Activated naive CD8-positive, alpha-beta T cell treated with anti-CD3 and anti-CD28 coated beads, Interleukin-2, amount 50 U/mL, for 24 hours (primary cell): Measurements from ENCODE around the gene C6orf62.
"Not testable (repeated sequence)": the region's sequence is repeated elsewhere in the genome, so short reads cannot be mapped to it uniquely, and the experiment has no call there.

Source experiments
- ATAC-seq: fragments of 150-1000 bp; cut with Tn5 transposase; one replicate; pipeline ENCODE4 v1.10.0; 2021
- DNase-seq: peaks from one replicate; pipeline ENCODE4 v3.0.0; 2021
- H3K27ac Mint-ChIP-seq: one replicate; pipeline ENCODE4 v1.8.0; 2021; ENCODE audit warnings: mild to moderate bottlenecking, mixed read lengths
- H3K27me3 Mint-ChIP-seq: one replicate; pipeline ENCODE4 v1.8.0; 2021; ENCODE audit warnings: mixed read lengths
- H3K36me3 Mint-ChIP-seq: one replicate; pipeline ENCODE4 v1.8.0; 2021; ENCODE audit warnings: low read depth, mixed read lengths
- H3K4me1 Mint-ChIP-seq: one replicate; pipeline ENCODE4 v1.8.0; 2021; ENCODE audit warnings: mixed read lengths
- H3K4me3 Mint-ChIP-seq: one replicate; pipeline ENCODE4 v1.8.0; 2021; ENCODE audit warnings: mild to moderate bottlenecking, moderate library complexity, mixed read lengths
- H3K9me3 Mint-ChIP-seq: one replicate; pipeline ENCODE4 v1.8.0; 2021; ENCODE audit warnings: mixed read lengths

The C6orf62 gene

GRCh38 chr6:24672620-24673182, 46.3 kb downstream of the C6orf62 start:
- peaks cover 13% of the 10 kb centered on the region for H3K4me1 Mint-ChIP-seq
- no peak overlapping the region for H3K4me3 Mint-ChIP-seq
- H3K9me3 Mint-ChIP-seq: peaks cover 21% of the 10 kb centered on the region
- ATAC-seq: no peak
- H3K27ac Mint-ChIP-seq: no peak overlapping the region
- DNase-seq: no peak
- no peaks in the 10 kb centered on the region for H3K27me3 Mint-ChIP-seq
- peaks cover 37% of the 10 kb centered on the region for H3K36me3 Mint-ChIP-seq

- Mint-ChIP-seq H3K9me3 (peaks cover 21% of the 10 kb centered on the region), H3K36me3 (peaks cover 40% of the 10 kb centered on the region), H3K4me1 (peaks cover 29% of the 10 kb centered on the region)
- H3K27ac Mint-ChIP-seq, ATAC-seq, H3K4me3 Mint-ChIP-seq, DNase-seq, H3K27me3 Mint-ChIP-seq: not testable (repeated sequence)
These were observed 47.9 kb downstream of the C6orf62 start for GRCh38 chr6:24671077-24671476.

- ATAC-seq, DNase-seq, H3K4me3 Mint-ChIP-seq, H3K27me3 Mint-ChIP-seq, H3K27ac Mint-ChIP-seq: not testable (repeated sequence)
- Mint-ChIP-seq H3K4me1 (peaks cover 33% of the 10 kb centered on the region), H3K36me3 (peaks cover 40% of the 10 kb centered on the region), H3K9me3 (peaks cover 21% of the 10 kb centered on the region)
These were observed 48.5 kb downstream of the C6orf62 start for GRCh38 chr6:24670492-24670891.

- H3K27ac Mint-ChIP-seq: no peak overlapping the region
- peak overlapping the region; percentile 21 for H3K4me3 Mint-ChIP-seq
- peaks cover 21% of the 10 kb centered on the region for H3K9me3 Mint-ChIP-seq
- peaks cover 47% of the 10 kb centered on the region for H3K4me1 Mint-ChIP-seq
- H3K36me3 Mint-ChIP-seq: peaks cover 44% of the 10 kb centered on the region
- ATAC-seq (no peak), DNase-seq (no peak)
- H3K27me3 Mint-ChIP-seq: no peaks in the 10 kb centered on the region
These were observed 50.0 kb downstream of the C6orf62 start for GRCh38 chr6:24668997-24669361.

GRCh38 chr6:24668066-24668996, 50.6 kb downstream of the C6orf62 start:
- peaks cover 49% of the 10 kb centered on the region for H3K36me3 Mint-ChIP-seq
- H3K4me3 Mint-ChIP-seq: peak overlapping the region; percentile 99

GRCh38 chr6:24667378-24667803, 51.6 kb downstream of the C6orf62 start:
- ATAC-seq: no peak
- H3K27ac Mint-ChIP-seq: peak overlapping the region; percentile 97
- peaks cover 50% of the 10 kb centered on the region for H3K36me3 Mint-ChIP-seq
- DNase-seq: no peak
- H3K27me3 Mint-ChIP-seq: no peaks in the 10 kb centered on the region
- peak overlapping the region; percentile 99 for H3K4me3 Mint-ChIP-seq
- H3K4me1 Mint-ChIP-seq: peaks cover 52% of the 10 kb centered on the region
- peaks cover 15% of the 10 kb centered on the region for H3K9me3 Mint-ChIP-seq

More at GRCh38 chr6:24668066-24668996, 50.6 kb downstream of the C6orf62 start:
- not testable (repeated sequence) for DNase-seq, ATAC-seq, H3K27me3 Mint-ChIP-seq
- Mint-ChIP-seq H3K4me1 (peaks cover 52% of the 10 kb centered on the region), H3K9me3 (peaks cover 21% of the 10 kb centered on the region), H3K27ac (peak overlapping the region; percentile 97)

- Mint-ChIP-seq H3K27me3 (no peaks in the 10 kb centered on the region), H3K9me3 (peaks cover 15% of the 10 kb centered on the region), H3K36me3 (peaks cover 52% of the 10 kb centered on the region), H3K4me3 (peak within 1 kb of the TSS; percentile 99), H3K27ac (peak within 1 kb of the TSS; percentile 97), H3K4me1 (peaks cover 52% of the 10 kb centered on the region)
- DNase-seq (peak; percentile 95), ATAC-seq (peak; percentile 96)
These were observed 52.1 kb downstream of the C6orf62 start, which contains the start of the genes ACOT13 and TDP2 for GRCh38 chr6:24666641-24667377. TSS of gene ACOT13 (plus strand) at chr6:24667077. CDS start at chr6:24667264, 187 bp downstream. TSS of gene TDP2 (minus strand) at chr6:24666899. CDS start at chr6:24666862, 37 bp downstream.

- DNase-seq (peak; percentile 38), ATAC-seq (peak; percentile 44)
- Mint-ChIP-seq H3K27me3 (no peaks in the 10 kb centered on the region), H3K36me3 (peaks cover 56% of the 10 kb centered on the region), H3K4me3 (peak overlapping the region; percentile 99), H3K4me1 (peaks cover 52% of the 10 kb centered on the region), H3K9me3 (peaks cover 15% of the 10 kb centered on the region), H3K27ac (peak overlapping the region; percentile 97)
These were observed 52.8 kb downstream of the C6orf62 start for GRCh38 chr6:24666097-24666640.

GRCh38 chr6:24664046-24664987, 54.6 kb downstream of the C6orf62 start:
- H3K36me3 Mint-ChIP-seq: peaks cover 49% of the 10 kb centered on the region
- H3K4me3 Mint-ChIP-seq: peak overlapping the region; percentile 99
- H3K9me3 Mint-ChIP-seq: peaks cover 5% of the 10 kb centered on the region
- ATAC-seq (no peak), DNase-seq (no peak)
- H3K27me3 Mint-ChIP-seq: no peaks in the 10 kb centered on the region
- peaks cover 55% of the 10 kb centered on the region for H3K4me1 Mint-ChIP-seq
- H3K27ac Mint-ChIP-seq: peak overlapping the region; percentile 41

- Mint-ChIP-seq H3K4me1 (peaks cover 47% of the 10 kb centered on the region), H3K27me3 (no peaks in the 10 kb centered on the region), H3K9me3 (no peaks in the 10 kb centered on the region), H3K27ac (no peak overlapping the region), H3K4me3 (no peak overlapping the region), H3K36me3 (peaks cover 51% of the 10 kb centered on the region)
- ATAC-seq (no peak), DNase-seq (no peak)
These were observed 55.8 kb downstream of the C6orf62 start for GRCh38 chr6:24663189-24663588.

- H3K36me3 Mint-ChIP-seq: peaks cover 58% of the 10 kb centered on the region
- no peak overlapping the region for H3K27ac Mint-ChIP-seq
- no peak overlapping the region for H3K4me3 Mint-ChIP-seq
- H3K9me3 Mint-ChIP-seq: no peaks in the 10 kb centered on the region
- ATAC-seq (no peak), DNase-seq (no peak)
- H3K27me3 Mint-ChIP-seq: no peaks in the 10 kb centered on the region
- H3K4me1 Mint-ChIP-seq: peaks cover 43% of the 10 kb centered on the region
These were observed 56.7 kb downstream of the C6orf62 start for GRCh38 chr6:24662236-24662635.

- ATAC-seq, H3K27ac Mint-ChIP-seq, H3K9me3 Mint-ChIP-seq, H3K4me3 Mint-ChIP-seq, H3K27me3 Mint-ChIP-seq, DNase-seq: not testable (repeated sequence)
- Mint-ChIP-seq H3K4me1 (peaks cover 39% of the 10 kb centered on the region), H3K36me3 (peaks cover 58% of the 10 kb centered on the region)
These were observed 57.2 kb downstream of the C6orf62 start for GRCh38 chr6:24661759-24662158.

- Mint-ChIP-seq H3K4me3 (no peak overlapping the region), H3K27me3 (no peaks in the 10 kb centered on the region), H3K9me3 (no peaks in the 10 kb centered on the region), H3K36me3 (peaks cover 57% of the 10 kb centered on the region), H3K4me1 (peaks cover 35% of the 10 kb centered on the region), H3K27ac (no peak overlapping the region)
- no peak for ATAC-seq
- no peak for DNase-seq
These were observed 58.8 kb downstream of the C6orf62 start for GRCh38 chr6:24660105-24660504.
